Thyroid gland (tissue), 4 donors: Measurements from ENCODE around the gene BAG2. TPM values are rescaled to one million over a fixed set of nuclear protein-coding genes. Genes with fewer than 3 reads are reported as not detected.
A peak's percentile ranks its signal among the peaks of the same experiment; 100 is the strongest.

Source experiments
- DNase-seq, 2 donors: peaks; one replicate each; pipeline ENCODE4 v3.0.0-alpha.2; 2019
- H3K27ac ChIP-seq, 3 donors: fragments of 200-600 bp; sonication (generic); 1 replicate in 2 of 3; 2 replicates in 1 of 3; pipeline ENCODE4 v1.5.1; 2016 to 2019; ENCODE audit warnings: mild to moderate bottlenecking in 1 of 3, moderate library complexity in 1 of 3
- H3K27me3 ChIP-seq: fragments of 200-600 bp; sonication (generic); one replicate; pipeline ENCODE4 v1.5.1; 2019
- H3K36me3 ChIP-seq, 2 donors: fragments of 200-600 bp; sonication (generic); one replicate each; pipeline ENCODE4 v1.5.1; 2016 to 2019
- H3K4me1 ChIP-seq, 2 donors: fragments of 200-600 bp; sonication (generic); one replicate each; pipeline ENCODE4 v1.5.1; 2017 to 2019
- H3K4me3 ChIP-seq, 3 donors: fragments of 200-600 bp; sonication (generic); replicated peaks in 1 of 3; 1 replicate in 2 of 3; 2 replicates in 1 of 3; pipeline ENCODE4 v1.5.1; 2016; ENCODE audit warnings: mild to moderate bottlenecking in 1 of 3
- H3K9me3 ChIP-seq: fragments of 200-600 bp; sonication (generic); one replicate; pipeline ENCODE4 v1.5.1; 2017
- CTCF ChIP-seq, 6 experiments: fragments of 200-600 bp in 3 of 6; fragments of 450-650 bp in 3 of 6; sonication (generic) in 3 of 6; IDR thresholded peaks; one replicate each; pipeline ENCODE4 v1.5.1; 2016 to 2019; ENCODE audit warnings: antibody characterized with exemption in 6 of 6, mild to moderate bottlenecking in 2 of 6, inconsistent platforms in 1 of 6, moderate library complexity in 1 of 6
- POLR2A ChIP-seq, 2 donors: fragments of 450-650 bp; IDR thresholded peaks; one replicate each; pipeline ENCODE4 v1.6.1; 2017; ENCODE audit warnings: antibody characterized with exemption in 2 of 2, mild to moderate bottlenecking in 2 of 2, moderate library complexity in 1 of 2
- WGBS, 2 donors: methylation state at CpG; one replicate each; pipeline ENCODE4 v1.1.5; 2017; 5-methylcytosine and 5-hydroxymethylcytosine counted together
- intact Hi-C: fragments of 100-400 bp; cut with DNase I; formaldehyde crosslinking; loops from one replicate; pipeline ENCODE4 v1.15.1; 2023
- total RNA-seq, 4 donors: library from RNA; depleted of rRNA; stranded (reverse); fragments of >200 nt; gene quantifications; one replicate each; pipeline ENCODE4 v1.2.3, GENCODE V29; 2016

The BAG2 gene
- total RNA-seq, 4 donors from 2014 or later: 9.5 to 11.5 (median 10.9) TPM

GRCh38 chr6:57173056-57173885 lies 1.1 kb downstream of the BAG2 start:
- Histone ChIP-seq H3K9me3 (no peaks in the 10 kb centered on the region), H3K4me1 (peaks cover 12 to 16% of the 10 kb centered on the region in 2 donors), H3K27me3 (no peaks in the 10 kb centered on the region), H3K27ac (peak overlapping the region; percentile 69 to 95 (median 93)), H3K4me3 (peak overlapping the region; percentile 33 to 65 (median 39)), H3K36me3 (no peaks in the 10 kb centered on the region)
- intact Hi-C loops: loop anchor here (5.0 to 10.0 kb wide), 2 partner anchors 49 to 142 kb away; partner anchors contain the start of genes PRIM2 and RAB23
- TF ChIP-seq POLR2A (IDR thresholded peaks at IDR 0.05): no peak
- no peak for TF ChIP-seq CTCF (IDR thresholded peaks at IDR 0.05)
- 16 to 17% methylated on average over 19 of the region's 19 CpGs for WGBS, 2 donors
- DNase-seq: peak; percentile 12 to 17

DNA sequence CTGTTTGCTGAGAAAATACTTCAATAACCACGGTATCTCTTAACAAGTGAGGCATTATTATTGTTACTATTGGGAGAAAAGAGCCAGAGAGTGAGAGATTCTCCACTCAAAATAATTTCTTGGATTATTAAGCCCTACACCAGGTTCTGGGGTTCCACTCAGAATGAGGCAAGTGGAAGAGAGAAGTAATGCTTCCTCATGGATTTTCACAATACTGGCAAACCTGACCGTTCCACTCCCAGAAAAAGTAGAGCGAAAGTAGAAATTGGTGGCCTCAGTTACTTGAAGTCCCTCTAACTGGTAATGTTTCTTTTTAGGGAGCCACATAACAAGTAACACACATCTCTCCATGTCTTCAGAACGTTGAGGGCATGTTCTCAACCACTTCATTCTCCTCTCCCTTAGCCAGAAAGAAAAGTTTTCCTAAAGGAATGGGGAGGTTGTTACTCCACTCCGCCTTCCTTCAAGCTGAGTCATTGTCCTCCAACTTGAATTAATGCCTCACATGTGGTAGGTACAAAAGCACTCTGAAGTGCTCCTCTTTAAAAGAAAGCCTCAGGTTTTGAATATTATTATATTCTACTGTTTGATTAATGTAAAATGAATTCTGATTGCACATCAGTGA lies 1.9 kb downstream of the BAG2 start:
- Histone ChIP-seq H3K9me3 (no peaks in the 10 kb centered on the region), H3K27me3 (no peaks in the 10 kb centered on the region), H3K27ac (peak overlapping the region in 2 of 3 donors; percentile 51 to 95), H3K4me1 (peaks cover 12 to 16% of the 10 kb centered on the region in 2 donors), H3K4me3 (peak overlapping the region in 1 of 3 donors; percentile 65), H3K36me3 (no peaks in the 10 kb centered on the region)
- no peak for DNase-seq
- TF ChIP-seq POLR2A (IDR thresholded peaks at IDR 0.05): no peak
- no peak for TF ChIP-seq CTCF (IDR thresholded peaks at IDR 0.05)
- intact Hi-C loops: loop anchor here (5.0 to 10.0 kb wide), 2 partner anchors 48 to 141 kb away; partner anchors contain the start of genes PRIM2 and RAB23
- 73 to 74% methylated on average over 5 of the region's 5 CpGs for WGBS, 2 donors

DNA sequence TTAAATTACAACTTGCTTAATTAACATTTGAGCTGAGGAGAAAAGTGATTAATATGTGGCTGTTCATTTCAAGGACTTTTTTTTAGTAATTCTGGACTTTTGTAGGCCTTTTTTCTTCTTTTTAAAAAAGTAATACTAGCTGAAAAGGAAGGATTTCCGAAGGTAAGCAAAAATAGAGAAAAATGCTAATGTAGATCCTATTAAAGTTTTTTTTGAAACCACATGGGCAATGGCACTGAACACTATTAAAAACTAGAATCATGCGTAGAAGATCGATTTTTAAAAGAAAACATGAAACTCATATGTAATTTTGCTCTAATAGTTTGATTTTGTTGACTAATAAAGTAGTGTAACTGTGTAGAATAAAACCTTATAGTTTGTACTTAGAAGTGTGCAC lies 2.4 kb downstream of the BAG2 start:
- TF ChIP-seq CTCF (IDR thresholded peaks at IDR 0.05) (no peak), POLR2A (IDR thresholded peaks at IDR 0.05) (no peak)
- DNase-seq: no peak
- WGBS, 2 donors: 94 to 95% methylated on average over 3 of the region's 3 CpGs
- H3K4me1 ChIP-seq: peaks cover 12 to 16% of the 10 kb centered on the region in 2 donors
- no peaks in the 10 kb centered on the region for H3K27me3 ChIP-seq
- no peak overlapping the region for H3K4me3 ChIP-seq
- intact Hi-C loops: loop anchor here (5.0 to 10.0 kb wide), 2 partner anchors 48 to 140 kb away; partner anchors contain the start of genes PRIM2 and RAB23
- H3K36me3 ChIP-seq: no peaks in the 10 kb centered on the region
- H3K27ac ChIP-seq: peak overlapping the region in 1 of 3 donors; percentile 51
- no peaks in the 10 kb centered on the region for H3K9me3 ChIP-seq

- Histone ChIP-seq H3K27me3 (no peaks in the 10 kb centered on the region), H3K4me3 (no peak overlapping the region), H3K4me1 (peaks cover 9 to 16% of the 10 kb centered on the region in 2 donors), H3K36me3 (peaks cover 0 to 2% of the 10 kb centered on the region in 2 donors), H3K9me3 (no peaks in the 10 kb centered on the region), H3K27ac (no peak overlapping the region)
- intact Hi-C loops: loop anchor here (10.0 kb wide), 1 partner anchor 137 kb away; the partner anchor contains the start of gene PRIM2
- peak in 1 of 2 donors; percentile 6 for DNase-seq
- TF ChIP-seq CTCF (IDR thresholded peaks at IDR 0.05) (no peak), POLR2A (IDR thresholded peaks at IDR 0.05) (no peak)
- WGBS, 2 donors: 88 to 90% methylated on average over 11 of the region's 11 CpGs
Observed at GRCh38 chr6:57177545-57178265, 5.6 kb downstream of the BAG2 start.
